Fibroblast of lung (primary cell): ENCODE data around the gene SLC35E1.

ENCODE experiments used
- CTCF ChIP-seq, 2 donors: IDR thresholded peaks in 1 of 2; conservative IDR thresholded peaks in 1 of 2; 1 replicate in 1 of 2; 2 replicates in 1 of 2; pipeline ENCODE4 v1.5.1; 2011 to 2012; ENCODE audit warnings: low read length in 2 of 2, control low read depth in 1 of 2, inconsistent platforms in 1 of 2, low read depth in 1 of 2, mild to moderate bottlenecking in 1 of 2
- EZH2 ChIP-seq: IDR thresholded peaks from 2 replicates; pipeline ENCODE4 v1.5.1; 2012; ENCODE audit warnings: low read length, control low read depth, mild to moderate bottlenecking; ENCODE audit errors: missing control alignments

- TF ChIP-seq CTCF (conservative IDR thresholded peaks at IDR 0.05 in 1 of 2, IDR thresholded peaks at IDR 0.05 in 1 of 2; ENCODE audit: low read depth in 1 of 2, low read length in 2 of 2), result no peak
- no peak for TF ChIP-seq EZH2
Measured at GRCh38 chr19:16585808-16586476, 13.7 kb upstream of the SLC35E1 start.
